Measurements from ENCODE around the gene SPAG16.
"Not testable (repeated sequence)": the region's sequence is repeated elsewhere in the genome, so short reads cannot be mapped to it uniquely, and the experiment has no call there.

The SPAG16 gene

DNA sequence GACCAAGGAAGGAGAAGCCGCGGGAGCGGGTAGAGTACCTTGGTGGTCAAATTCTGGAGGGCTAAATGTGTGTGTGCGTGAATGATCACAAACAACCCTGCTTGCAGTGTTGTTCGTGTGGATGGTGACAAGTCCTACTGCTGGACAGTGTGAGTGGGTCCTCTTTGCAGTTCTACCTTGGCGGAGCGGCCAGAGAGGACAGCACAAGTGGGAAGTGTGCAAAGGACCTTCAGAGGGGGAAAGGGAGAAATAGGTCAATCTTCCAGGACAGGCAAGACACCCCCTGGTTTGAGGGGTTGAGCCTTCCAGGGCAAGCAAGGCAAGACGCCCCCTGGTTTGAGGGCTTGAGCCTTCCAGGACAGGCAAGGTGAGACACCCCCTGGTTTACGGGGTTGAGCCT is 122.8 kb downstream of the SPAG16 start:
- not testable (repeated sequence) for DNase-seq (ENCODE audit: low read depth in 2 of 3, low spot score in 1 of 3)

DNA sequence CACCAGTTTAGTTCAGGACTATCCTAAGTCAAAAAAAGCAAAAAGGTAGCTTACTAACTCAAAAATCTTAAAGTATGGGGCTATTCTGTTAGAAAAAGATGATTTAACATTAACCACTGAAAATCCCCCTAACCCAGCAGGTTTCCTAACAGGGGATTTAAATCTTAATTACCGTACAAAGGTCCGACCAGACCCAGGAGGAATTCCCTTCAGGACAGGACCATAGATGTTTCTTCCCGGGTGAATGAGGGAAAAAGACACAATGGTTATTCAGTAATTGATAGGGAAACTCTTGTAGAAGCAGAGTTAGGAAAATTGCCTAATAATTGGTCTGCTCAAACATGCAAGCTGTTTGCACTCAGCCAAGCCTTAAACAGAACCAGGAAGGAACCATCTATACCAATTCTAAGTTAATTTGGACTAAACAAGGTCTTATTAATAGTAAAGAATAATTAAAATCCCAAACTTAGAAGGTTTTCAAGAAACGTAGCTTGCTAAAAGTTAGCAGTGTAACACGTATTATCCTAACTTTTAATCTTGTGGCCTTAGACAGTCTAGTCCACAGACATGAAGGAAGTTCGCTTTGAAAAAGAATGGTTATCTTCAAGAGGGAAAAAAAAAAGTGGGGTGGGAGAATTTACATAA is 124.3 kb downstream of the SPAG16 start:
- not testable (repeated sequence) for DNase-seq (ENCODE audit: low read depth in 2 of 3, low spot score in 1 of 3)

DNA sequence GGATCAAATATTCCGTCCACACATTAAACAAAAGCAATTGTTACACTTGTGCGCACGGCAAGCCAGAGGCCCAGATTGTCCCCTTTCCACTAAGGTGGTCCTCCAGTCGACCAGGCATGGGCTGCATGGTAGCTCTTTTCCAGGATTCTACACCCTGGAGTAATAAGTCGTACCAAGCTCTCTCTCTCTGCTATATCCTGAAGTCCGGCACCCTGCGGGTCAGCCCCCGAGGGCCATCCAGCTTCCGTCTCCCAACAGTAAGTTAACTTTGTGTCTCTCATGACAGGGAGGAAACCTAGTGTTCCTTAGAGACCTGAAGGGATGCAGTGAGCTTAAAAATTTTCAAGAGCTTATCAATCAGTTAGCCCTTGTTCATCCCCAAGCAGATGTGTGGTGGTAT is 126.4 kb downstream of the SPAG16 start:
- DNase-seq (ENCODE audit: low read depth in 2 of 3, low spot score in 1 of 3) = not testable (repeated sequence)

DNA sequence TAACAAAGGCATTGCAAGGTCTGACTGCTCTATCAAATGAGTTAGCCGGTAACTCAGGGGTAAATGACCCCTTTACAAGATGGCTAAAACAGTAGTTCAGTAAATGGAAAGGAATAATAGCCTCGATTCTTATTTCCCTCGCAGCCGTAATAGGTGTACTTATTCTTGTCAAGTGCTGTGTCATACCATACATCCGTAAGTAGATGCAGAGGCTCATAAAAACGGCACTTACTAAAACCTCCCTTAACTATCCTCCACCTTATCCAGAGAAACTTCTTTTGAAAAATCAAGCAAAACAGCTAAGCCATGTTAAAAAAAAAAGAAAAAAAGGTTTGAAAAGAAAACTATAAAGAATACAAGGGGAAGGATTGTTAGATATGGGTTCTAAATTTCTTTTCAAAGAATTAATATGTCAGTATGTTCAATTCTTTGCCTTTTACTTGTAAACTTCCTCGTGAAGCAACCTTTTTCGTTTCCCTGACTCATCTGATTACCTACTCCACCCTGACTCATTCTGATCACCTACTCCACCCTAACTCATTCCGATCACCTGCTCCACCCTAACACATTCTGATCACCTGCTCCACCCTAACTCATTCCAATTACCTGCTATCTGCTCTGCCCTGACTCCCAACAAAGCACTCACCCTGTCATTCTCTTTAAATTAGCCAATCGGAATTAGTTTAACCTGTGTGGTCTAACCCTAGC is 127.5 kb downstream of the SPAG16 start:
- no peak for DNase-seq (ENCODE audit: low read depth in 2 of 3, low spot score in 1 of 3)

DNA sequence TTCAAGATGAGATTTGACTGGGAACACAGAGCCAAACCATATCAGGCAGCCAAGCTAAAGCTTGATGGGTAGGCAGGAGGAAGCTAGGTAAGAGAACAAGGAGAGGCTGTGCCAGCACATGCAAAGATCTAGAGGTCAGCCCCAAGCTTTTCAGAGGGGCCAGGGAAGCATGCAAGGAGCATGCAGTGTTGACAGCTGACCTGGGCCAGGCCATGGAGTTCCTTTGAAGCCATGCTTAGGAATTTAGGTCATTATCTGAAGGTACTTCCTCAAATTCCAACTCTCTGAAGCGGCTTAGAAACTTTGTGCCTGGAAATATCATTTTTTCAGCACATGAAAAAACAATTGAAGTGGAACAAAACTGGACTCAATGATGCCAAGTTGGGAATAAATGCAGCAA is 130.8 kb downstream of the SPAG16 start:
- DNase-seq (ENCODE audit: low read depth in 2 of 3, low spot score in 1 of 3) = no peak

DNA sequence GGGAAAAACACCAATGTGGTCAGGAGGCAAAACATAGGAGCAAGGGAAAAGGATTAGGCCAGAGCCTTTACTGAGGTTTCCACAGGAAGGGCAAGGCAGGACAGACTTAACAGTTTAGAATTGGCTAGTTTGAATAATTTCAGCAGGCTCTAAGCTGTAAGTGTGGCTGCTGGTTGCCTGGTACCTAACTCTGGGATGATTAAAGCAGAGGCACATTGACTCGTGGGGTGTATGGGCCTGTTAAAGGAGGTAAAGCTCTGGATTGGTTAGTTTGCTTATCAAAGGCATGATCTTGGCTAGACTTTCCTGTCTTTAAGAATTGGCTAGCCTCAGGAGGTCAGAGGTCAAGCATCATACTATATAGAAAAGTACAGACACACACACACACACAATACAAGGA is 132.6 kb downstream of the SPAG16 start:
- no peak for DNase-seq (ENCODE audit: low read depth in 2 of 3, low spot score in 1 of 3)

DNA sequence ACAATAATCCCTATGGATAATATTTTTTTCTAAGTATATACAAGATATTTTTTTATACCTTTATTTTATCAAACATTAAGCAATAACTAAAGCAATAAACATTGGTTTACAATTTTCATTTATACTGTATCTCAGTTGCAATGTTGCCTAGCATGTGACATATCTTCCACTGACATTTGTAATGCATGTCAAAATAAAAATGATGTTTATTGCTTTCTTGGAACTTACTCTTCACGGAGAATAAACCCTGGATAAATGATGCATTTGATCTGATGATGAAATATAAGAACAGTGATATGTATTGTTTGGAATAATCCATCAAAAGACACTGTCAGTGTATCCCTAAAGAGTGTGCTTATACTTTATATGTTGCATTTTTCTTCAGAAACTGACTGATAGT is 135.7 kb downstream of the SPAG16 start:
- DNase-seq (ENCODE audit: low read depth in 2 of 3, low spot score in 1 of 3) = no peak

DNA sequence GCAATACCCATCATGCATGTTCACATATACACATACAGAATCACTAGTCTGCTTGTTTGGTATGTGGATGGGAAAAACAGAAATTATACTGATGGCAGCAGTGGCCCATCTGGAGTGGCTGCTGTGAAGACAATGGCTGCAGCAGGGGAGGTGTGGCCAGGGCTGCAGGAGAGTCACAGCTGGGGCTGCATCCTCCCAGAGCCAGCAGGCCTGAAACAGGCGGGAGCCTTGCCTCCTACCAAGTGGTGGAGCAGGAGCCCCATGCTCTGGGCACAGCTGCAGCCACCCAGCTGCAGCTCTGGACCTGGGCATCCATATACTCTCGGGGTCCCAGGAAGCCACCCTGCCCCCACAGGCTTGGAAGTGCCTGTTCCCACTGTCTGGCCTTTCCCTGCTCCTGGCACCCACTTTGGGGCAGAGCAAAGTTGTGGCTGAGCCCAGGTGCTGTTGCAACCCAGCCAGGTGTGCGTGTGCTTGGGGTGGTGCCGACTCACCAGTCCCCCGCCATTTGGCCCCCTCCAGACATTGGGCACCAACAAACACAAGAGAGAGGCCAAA is 136.6 kb downstream of the SPAG16 start:
- DNase-seq (ENCODE audit: low read depth in 2 of 3, low spot score in 1 of 3) = no peak

DNA sequence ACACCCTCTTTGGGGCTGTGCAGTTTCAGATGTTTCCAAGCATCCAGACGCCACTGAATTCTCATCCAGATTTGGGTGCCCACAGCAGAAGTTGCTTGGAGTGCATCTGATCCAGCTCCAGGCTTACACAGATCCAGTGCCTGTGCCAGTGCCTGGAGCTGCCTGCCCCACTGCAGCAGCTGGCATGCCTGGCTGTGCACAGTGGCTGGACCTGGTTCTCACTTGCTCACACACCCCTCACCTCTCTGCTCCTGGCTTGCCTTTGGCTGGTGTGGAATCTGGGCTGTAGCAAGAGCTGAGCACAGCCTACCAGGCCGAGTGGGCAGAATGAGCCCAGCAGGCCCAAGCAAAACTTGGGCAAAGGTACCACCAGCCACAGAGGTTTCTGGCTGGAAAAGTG is 137.9 kb downstream of the SPAG16 start:
- no peak for DNase-seq (ENCODE audit: low read depth in 2 of 3, low spot score in 1 of 3)

DNA sequence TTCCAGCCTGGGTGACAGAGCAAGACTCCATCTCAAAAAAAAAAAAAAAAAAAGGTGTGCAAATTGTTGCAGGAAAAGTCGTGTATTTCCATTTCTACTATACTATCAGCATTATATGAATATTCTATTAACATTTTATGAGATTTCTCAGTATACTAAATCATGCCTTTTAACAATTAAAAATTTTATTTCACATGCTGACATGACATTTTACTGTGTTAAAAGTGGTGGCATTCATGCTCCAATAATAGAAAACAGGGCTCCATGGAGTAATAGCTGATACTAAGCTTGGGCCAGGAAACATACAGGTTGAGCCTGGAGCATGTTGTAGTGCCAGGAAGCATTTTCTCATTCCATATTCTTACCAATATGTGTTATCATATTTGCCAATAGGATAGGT is 141.4 kb downstream of the SPAG16 start:
- DNase-seq (ENCODE audit: low read depth in 2 of 3, low spot score in 1 of 3) = no peak

DNA sequence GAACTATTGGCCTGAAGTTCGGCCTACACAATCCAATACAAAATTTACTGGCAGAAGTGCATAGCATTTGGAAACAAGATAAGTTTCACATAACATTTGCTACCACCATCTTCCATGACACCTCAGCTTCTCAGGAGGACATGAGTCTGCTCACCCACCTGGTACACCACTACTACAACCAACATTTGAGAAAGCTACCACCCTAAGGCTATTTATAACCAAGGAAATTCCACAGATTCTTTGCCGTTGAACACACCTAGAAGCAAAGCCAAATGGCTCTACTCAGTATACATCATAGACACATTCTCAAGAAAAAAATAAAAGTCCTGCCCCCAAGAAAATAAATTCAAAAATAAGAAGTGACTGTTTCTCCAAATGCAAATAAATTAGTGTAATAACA is 145.3 kb downstream of the SPAG16 start:
- DNase-seq (ENCODE audit: low read depth in 2 of 3, low spot score in 1 of 3) = no peak

DNA sequence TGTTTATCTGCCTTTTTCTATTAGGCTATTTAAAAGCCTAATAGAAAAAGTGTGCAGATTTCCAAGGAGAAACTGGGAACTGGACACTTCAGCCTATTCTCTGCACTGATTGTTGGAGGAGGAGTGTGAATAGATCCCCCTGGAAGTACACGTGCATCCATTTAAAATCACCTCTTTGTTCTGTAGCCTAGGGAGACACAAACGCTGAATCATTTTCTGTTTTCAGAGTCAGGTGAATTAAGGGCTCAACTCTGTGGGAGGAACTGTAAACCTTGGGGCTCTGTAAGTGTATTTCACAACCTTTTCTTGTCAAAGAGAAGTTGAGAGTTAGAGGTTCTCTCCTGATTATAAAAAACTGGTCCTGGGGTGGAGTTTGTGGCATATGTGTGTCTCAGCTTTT is 159.7 kb downstream of the SPAG16 start:
- DNase-seq (ENCODE audit: low read depth in 2 of 3, low spot score in 1 of 3) = no peak

DNA sequence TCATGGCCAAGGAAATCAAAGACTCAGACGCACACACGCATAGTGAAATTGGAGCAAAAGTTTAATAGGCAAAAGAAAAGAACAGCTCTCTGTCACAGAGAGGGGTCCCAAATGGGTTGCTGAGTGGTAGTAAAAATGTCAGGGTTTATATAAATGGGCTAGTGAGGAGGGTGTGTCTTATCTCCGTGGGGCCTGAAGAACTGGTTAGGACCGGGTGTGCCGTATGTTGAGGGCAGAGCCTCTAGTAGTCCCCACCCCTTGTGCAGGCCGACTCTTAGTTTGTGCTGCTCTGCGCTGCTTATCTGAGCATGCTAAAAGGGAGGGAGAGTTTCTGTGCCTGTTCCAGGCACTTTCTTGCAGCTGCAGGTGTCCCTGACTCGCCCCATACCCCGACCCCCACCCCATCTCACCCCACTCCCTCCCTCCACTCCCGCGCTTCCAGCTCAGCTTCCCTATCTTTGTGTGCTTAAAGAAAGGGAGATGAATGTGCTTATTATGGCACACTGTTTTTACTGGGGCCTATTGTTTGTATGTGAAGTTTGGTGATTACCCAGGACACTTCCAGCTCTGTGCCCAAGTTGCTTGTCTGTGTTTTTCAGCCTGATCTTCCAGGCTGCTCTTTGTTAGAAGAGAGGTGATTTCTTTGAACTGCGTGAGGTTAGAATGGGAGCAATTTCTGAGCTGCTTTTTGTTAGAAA is 167.4 kb downstream of the SPAG16 start:
- DNase-seq (ENCODE audit: low read depth in 2 of 3, low spot score in 1 of 3) = no peak

DNA sequence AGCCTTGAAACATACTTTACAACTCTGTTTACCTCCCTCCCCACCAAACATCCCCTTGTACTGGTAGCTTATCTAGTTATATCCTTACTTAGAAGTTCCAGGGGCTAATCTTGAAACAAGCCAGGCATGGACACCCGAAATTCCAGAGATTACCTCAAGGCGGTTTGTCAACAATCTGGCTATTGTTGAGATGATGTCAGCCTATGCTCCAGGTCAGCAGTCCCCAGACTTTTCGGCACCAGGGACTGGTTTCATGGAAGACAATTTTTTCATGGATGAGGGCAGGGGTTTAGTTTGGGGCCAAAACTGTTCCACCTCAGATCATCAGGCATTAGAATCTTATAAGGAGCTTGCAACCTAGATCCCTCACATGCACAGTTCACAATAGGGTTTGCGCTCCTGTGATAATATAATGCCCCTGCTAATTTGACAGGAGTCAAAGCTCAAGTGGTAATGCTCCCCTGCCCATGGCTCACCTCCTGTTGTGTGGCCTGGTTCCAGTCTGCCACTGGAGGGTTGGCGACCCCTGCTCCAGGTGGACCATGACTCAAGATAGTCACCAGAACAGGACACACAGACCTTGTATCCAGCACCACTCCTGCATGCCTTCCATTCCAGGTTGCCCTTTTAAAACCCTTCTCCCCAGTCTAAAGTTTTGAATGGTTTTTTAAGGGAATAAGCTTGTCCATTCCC is 171.2 kb downstream of the SPAG16 start:
- no peak for DNase-seq (ENCODE audit: low read depth in 2 of 3, low spot score in 1 of 3)

DNA sequence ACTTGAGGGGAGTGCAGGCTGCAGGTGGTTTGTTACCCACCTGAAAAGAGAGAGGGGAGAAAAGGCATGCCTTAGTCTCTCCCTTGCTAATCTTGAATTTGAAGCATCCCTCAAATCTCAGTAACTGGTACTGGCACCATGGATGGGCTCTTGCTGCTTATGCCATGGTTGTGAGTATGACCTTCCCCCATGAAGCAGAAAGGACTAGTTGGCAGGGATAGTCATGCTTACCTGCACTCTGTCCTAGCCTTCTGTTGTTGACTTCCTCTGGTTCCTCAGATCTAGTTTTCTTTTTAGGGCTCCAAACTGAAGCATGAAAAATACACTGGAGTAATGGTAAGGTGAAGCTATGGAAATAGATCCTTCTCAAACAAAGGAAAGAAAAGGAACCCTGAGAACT is 191.2 kb downstream of the SPAG16 start:
- DNase-seq (ENCODE audit: low read depth in 2 of 3, low spot score in 1 of 3) = no peak

DNA sequence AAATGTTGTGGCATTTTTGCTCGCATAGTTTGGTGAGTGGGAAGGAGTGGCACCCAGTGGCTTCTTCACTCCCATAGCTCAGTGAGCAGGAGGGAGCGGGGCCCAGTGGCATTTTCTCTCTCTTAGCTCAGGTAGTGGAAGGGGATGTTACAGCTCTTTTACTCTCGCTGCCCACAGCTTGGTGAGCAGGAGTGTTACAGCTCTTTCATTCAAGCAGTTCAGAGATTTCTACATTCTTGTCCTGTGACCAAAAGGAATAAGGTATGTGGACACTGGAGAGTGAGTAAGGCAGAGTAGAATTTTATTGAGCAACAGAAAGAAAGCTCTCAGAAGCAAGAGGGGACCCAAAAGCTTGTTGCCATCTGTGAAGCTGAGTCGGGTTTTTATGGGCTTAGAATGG is 192.4 kb downstream of the SPAG16 start:
- no peak for DNase-seq (ENCODE audit: low read depth in 2 of 3, low spot score in 1 of 3)

DNA sequence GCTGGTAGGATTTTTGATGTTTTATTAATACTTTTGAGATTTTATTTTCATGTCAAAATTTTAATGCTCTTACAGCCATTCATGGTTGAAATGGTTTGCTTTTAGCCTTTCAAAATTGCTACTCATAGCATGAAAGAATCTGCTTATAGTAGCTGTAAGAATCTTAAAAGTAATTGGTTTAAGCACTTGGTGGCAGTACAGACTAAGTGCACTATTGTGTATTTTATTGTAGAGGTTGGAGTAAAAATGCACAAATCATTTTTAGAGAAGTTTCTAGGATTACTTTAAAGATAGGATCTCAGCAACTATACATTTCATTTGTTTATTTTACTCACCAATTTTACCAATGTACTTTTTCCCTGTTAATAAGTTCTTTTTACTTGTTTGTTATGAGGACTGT is 205.8 kb downstream of the SPAG16 start:
- no peak for DNase-seq (ENCODE audit: low read depth in 2 of 3, low spot score in 1 of 3)

DNA sequence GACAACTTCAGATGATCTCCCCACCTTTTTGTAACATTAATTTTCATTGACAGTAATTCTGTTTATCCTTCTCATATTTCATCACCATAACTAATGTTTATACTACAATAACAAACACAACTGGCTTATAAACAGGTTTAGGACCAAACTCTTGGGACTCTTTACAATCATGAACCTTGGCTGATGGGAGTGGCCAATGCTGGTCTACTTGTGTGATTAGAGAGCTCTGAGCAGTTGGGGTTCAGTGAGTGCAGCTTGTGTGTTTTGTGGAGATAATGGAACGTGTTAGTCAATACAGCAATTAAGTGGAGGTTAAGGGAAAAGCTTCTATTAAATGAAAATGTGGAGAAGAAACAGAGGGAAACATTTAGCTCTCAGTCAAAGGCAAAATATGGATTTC is 207.1 kb downstream of the SPAG16 start:
- no peak for DNase-seq (ENCODE audit: low read depth in 2 of 3, low spot score in 1 of 3)

DNA sequence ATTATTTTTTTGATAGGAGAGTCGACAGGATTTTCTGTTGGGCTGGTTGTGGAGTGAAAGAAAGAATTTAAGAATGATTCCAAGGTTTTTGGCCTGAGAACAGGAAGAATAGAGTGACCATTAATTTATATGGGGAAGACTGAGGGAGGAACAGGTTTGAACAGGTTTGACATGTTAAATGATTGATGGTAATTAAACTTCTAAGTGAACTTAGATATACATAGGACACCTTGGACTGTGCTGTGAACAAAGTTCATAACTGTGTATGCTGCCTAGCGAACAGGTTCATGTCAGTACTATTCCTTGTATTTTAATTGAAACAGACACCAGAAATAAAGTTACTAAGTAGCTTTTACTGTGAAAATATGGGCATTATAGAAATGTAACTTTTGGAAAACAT is 212.0 kb downstream of the SPAG16 start:
- no peak for DNase-seq (ENCODE audit: low read depth in 2 of 3, low spot score in 1 of 3)

DNA sequence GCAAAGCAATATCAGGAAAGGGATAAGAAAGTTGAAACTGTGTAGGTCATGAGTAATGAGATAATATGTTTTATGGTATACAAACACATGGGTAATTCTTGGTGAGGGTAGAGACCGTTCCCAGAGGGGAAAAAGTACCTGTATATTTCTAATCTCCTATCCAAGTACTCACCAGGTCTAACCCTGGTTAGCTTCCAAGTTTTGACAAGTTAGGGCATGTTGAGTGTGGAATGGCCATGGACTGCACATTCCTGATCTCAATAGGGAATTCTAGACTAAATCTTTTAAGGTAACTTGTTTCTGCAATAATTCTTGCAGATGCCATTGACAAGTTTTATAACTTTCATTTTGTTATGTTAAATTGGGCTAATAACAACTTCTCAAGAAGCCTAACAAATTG is 216.6 kb downstream of the SPAG16 start:
- no peak for DNase-seq (ENCODE audit: low read depth in 2 of 3, low spot score in 1 of 3)

DNA sequence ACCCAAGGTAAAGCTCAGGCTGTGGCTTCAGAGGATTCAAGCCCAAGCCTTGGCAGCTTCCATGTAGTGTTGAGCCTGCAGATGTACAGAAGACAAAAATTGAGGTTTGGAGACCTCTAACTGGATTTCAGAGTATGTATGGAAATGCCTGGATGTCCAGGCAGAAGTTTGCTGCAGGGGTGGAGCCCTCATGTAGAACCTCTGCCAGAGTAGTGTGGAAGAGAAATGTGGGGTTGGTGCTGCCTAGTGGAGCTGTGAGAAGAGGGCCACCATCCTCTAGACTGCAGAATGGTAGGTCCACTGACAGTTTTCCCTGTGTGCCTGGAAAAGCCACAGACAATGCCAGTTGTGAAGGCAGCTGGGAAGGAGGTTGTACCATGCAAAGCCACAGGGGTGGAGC is 239.9 kb downstream of the SPAG16 start:
- DNase-seq (ENCODE audit: low read depth in 2 of 3, low spot score in 1 of 3) = no peak

DNA sequence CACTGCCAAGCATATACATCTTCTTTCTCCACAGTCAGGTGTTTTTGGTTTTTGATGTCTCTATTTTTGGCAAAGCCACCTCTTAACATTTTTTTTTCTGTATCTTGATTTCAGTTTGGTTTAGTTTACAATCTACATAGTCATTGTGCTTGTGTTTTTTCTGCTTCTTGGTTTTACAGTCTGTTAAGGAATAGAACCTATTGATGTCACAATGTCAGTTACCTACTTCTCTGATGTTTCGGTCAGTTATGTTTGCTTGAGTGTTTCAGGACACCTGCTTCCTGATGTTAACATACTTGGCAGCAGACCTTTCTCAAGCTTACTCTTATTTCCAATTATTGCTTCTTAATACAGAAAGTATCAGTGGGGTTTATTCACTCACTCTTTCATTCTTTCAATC is 253.3 kb downstream of the SPAG16 start:
- DNase-seq (ENCODE audit: low read depth in 2 of 3, low spot score in 1 of 3) = no peak

Data from stimulated activated CD4-positive, alpha-beta T cell treated with anti-CD3 and anti-CD28 coated beads, Interleukin-12 subunit alpha, Interleukin-12 subunit beta, amount 100 ng/mL, for 48 hours (primary cell).